Thymus (tissue), 2 donors: ENCODE data around the gene KATNAL1. TPM values are rescaled to one million over a fixed set of nuclear protein-coding genes. Genes with fewer than 3 reads are reported as not detected.

Source experiments
- polyA plus RNA-seq: library from polyadenylated mRNA; stranded (reverse); fragments of 200-250 nt; gene quantifications from one replicate; pipeline ENCODE4 v1.2.3, GENCODE V29; 2013
- total RNA-seq: library from RNA; stranded (reverse); fragments of 120-200 nt; gene quantifications from one replicate; pipeline ENCODE4 v1.2.4, GENCODE V29; 2013
- donor health status: healthy.

Gene KATNAL1
- total and polyA plus RNA-seq, 2 donors: 4.6 to 12.4 TPM

Other genes with a start within 250 kb of the KATNAL1 start
- 0.24 TPM for gene UBE2L5, start 114.9 kb upstream of the KATNAL1 start, total RNA-seq
- gene UBE2L5, start 114.9 kb upstream of the KATNAL1 start, polyA plus RNA-seq: 0.23 TPM
- gene HMGB1, start 158.4 kb upstream of the KATNAL1 start, total RNA-seq: 1,017 TPM
- gene HMGB1, start 158.4 kb upstream of the KATNAL1 start, polyA plus RNA-seq: 593 TPM